HG03432 (cell line): ENCODE results near the gene INTS15.

Source experiments
- ATAC-seq: cut with Tn5 transposase; IDR thresholded peaks from one replicate; pipeline ENCODE4 v1.9.1; 2021; ENCODE audit warnings: mild to moderate bottlenecking, moderate library complexity; ENCODE audit not compliant: unreplicated experiment

INTS15 gene

DNA sequence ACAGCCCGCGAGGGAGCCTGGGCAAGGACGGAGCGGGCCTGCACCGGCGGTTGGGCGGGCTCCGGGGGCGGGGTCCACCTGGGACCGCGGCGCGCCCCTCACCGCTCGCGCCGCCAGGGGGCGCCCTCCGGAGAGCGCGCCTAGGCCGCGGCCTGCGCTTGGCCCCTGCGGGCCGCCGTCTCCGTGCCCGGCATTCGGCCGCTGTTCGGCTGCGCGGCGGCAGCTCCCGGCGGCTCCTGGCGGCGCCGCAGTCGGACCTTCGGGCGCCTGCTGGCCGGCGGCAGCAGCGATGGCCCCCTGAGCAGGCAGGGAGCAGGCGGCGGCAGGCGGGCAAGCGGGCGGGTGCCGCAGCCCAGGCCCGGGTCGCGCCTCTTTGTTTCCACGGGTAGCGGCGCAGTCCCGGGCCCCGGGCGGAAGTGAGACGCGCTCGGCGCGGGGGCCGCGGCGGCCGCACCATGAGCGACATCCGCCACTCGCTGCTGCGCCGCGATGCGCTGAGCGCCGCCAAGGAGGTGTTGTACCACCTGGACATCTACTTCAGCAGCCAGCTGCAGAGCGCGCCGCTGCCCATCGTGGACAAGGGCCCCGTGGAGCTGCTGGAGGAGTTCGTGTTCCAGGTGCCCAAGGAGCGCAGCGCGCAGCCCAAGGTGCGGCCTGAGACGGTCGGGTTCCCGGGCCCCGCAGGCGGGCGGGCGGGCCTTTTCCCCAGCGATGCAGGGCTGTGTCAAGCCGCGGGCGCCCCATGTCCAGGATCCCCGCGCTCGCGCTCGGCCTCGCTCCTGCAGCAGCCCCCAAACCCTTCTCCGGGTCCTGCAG lies at the start of gene INTS15:
TSS of gene INTS15 (plus strand) at position 193 of the 816 bp plus-strand sequence. CDS start at position 456, 263 bp downstream.
- peak; percentile 87 for ATAC-seq

- no peak for ATAC-seq
Measured at GRCh38 chr7:6542368-6542767, 47.5 kb upstream of the INTS15 start.

GRCh38 chr7:6545398-6546126 lies 44.3 kb upstream of the INTS15 start:
- peak; percentile 64 for ATAC-seq

GRCh38 chr7:6546498-6547251 lies 43.1 kb upstream of the INTS15 start:
- ATAC-seq = no peak

- ATAC-seq = no peak
Measured at GRCh38 chr7:6547400-6547799, 42.4 kb upstream of the INTS15 start.

DNA sequence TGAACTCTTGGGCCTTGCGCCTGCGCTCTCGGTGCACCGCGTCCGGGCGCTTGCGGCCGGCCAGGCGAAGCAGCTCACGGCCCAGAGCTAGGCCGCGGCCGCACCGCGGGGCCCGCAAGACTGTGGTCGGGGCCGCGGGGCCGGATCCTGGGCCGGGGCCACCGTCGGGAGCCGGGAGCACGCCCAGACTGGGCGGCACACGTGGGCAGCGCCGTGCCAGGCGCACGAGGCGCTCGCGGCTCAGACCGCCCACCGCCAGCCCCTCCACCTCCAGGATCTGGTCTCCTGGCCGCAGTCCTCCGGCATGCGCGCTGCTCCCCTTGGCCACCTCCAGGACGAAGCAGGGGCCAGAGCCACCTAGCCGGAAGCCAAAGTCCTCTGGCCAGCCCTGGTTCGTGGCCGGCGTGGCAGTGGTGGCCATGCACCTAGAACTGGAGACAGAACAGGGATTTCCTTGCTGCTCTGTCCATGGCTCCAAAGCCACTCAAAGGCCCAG lies 38.8 kb upstream of the INTS15 start, which contains the start of gene GRID2IP:
TSS of gene GRID2IP (minus strand) at position 446 of the 496 bp plus-strand sequence. CDS start at position 421, 25 bp downstream.
- no peak for ATAC-seq

DNA sequence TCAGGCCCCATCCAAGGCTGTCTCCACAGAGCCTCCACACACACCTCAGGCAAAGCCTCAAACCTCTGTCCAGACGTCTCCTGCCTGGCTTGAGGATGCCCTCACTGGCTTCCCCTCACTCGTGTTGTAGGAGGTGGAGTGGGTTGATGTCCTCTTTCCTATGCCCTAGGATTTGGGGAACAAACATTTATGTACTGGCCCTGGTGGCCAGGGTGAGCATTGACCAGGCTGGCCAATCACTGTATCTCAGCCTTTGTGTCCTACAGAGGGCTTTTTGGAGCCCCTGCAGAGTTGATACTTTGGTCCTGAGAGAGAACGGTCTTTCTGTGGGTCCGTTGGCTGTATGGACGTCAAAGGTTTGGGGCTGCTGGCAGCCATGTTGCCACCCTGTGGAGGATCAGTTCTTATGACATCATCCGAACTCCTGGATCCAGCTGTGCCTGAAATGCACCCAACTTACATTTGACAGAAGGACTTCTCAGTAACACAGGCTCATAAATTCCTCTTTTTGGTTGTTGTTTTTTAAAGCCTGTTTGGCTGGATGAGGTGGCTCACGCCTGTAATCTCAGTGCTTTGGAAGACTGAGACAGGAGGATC lies 36.3 kb upstream of the INTS15 start:
- ATAC-seq = no peak

DNA sequence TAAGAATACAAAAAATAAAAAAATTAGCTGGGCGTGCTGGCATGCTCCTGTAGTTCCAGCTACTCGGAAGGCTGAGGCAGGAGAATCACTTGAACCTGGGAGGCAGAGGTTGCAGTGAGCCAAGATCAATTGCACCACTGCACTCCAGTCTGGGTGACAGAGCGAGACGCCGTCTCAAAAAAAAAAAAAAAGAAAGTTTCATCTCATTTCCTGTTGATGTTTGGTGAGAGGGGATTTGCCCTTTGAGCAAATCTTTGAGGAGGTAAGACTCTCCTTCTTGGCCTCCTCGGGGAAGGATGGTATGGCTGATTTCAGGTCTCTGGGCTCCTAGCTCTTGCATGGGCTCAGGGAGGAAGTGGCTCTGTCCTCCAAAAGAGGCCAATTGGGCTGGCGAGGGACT lies 35.0 kb upstream of the INTS15 start:
- no peak for ATAC-seq

- ATAC-seq = no peak
Measured at GRCh38 chr7:6556196-6556595, 33.6 kb upstream of the INTS15 start.

DNA sequence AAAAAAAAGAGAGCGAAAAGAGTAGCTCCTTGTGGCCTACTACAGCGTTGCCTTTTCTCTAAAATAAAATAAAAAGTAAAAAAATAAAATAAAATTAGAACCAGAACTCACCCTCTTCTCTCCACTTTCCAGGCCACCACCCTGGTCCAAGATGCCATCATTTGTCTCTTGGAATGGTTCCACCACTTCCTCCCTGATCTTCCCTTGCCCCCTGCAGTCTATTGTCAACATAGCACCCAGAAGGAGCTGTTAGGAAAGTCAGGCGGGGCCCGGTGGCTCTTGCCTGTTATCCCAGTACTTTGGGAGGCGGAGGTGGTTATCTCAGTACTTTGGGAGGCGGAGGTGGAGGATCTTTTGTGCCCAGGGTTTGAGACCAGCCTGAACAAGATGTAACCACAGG lies 31.0 kb upstream of the INTS15 start:
- no peak for ATAC-seq

GRCh38 chr7:6559896-6560295 lies 29.9 kb upstream of the INTS15 start:
- ATAC-seq = no peak

- ATAC-seq = no peak
Measured at GRCh38 chr7:6562106-6562505, 27.7 kb upstream of the INTS15 start.

DNA sequence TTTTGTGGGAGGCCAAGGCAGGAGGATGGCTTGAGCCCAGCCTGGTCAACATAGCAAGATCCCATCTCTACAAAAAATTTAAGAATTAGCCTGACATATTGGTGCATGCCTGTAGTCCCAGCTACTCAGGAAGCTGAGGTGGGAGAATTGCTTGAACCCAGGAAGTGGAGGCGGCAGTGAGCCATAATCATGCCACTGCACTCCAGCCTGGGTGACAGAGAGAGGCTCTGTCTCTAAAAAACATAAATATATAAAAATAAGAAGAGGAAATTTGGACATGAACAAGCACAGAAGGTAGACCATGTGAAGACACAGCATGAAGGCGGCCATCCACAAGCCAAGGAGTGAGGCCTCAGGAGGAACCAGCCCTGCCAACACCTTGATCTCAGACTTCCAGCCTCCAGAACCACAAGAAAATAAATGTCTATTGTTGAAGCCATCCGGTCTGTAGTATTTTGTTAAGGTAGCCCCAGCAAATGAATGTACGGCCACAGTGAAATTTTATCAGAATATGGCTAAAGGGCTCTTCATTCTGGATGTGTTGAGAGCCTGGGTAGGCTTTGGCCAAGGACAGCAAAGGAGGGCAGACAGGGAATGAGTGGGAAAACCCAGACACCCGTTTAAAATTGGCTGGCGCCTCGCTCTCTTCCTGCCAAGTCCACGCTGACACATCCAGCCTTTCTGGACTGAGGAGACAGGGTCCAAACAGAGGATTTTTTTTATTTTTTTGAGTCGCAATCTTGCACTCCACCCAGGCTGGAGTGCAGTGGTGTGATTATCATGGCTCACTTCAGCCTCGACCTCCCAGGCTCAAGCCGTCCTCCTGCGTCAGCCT lies 25.7 kb upstream of the INTS15 start:
- no peak for ATAC-seq

DNA sequence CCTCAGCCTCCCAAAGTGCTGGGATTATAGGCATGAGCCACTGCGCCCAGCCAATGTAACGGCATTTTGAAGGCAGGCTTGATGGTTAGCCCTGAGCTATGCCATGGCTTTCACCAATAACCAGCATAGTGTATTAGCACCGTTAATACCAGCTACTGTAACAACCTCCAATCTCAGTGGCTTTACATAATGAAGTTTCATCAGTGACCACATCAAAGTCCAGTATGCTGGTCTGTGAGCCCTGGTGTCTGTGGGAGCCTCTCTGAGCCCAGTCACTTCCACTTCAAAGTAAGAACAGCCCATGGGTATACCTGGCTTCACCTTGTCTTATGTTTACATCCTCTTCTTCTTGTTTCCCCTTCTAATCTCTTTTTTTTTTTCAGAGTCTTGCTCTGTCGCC lies 24.2 kb upstream of the INTS15 start:
- no peak for ATAC-seq

GRCh38 chr7:6567886-6568285 lies 21.9 kb upstream of the INTS15 start:
- no peak for ATAC-seq

GRCh38 chr7:6571160-6571779 lies 18.6 kb upstream of the INTS15 start:
- ATAC-seq = peak; percentile 59

GRCh38 chr7:6575281-6576023 lies 14.4 kb upstream of the INTS15 start:
- no peak for ATAC-seq

GRCh38 chr7:6576024-6576866 lies 13.6 kb upstream of the INTS15 start:
- ATAC-seq = no peak
